ENCODE results near the gene PSMD5. TPM values are rescaled to one million over a fixed set of nuclear protein-coding genes. Genes with fewer than 3 reads are reported as not detected.

Gene PSMD5
- total RNA-seq, 1 donor from 2014 or later = 56.1 TPM

DNA sequence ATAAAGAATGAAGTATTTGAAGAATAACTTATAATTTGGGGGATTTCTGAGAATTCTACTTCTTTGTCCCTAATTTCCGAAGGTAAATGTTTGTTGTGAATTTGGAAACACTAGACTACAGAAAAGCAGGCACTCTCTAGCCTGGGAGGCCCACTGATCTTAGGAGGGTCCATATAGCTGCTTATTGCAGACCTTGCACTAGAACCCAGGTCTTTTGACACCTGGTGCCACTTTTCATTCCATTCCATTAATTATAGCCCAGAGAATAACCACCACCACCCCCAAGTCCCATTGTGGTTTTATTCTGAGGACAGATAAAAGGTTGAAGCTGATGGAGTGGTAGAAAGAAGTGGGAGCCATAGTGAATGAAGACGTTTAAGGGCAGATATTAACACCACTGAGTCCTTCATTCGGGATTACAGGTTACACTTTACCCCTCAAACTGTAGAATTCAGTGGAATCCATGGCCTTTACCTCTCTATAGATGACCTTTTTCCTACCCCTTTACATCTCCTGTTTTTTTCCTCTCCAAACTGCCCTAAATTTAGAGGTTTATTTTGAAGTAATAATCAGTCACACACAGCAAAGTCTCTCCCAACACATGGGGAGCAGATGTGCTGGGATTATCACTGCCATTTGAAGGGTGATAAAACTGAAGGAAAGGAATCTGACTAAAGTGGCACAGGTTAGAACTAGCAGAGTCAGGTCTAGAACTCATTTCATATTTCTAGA lies 12.0 kb upstream of the PSMD5 start:
- DNase-seq (ENCODE audit: low spot score in 2 of 2, unreplicated experiment in 2 of 2) = no peak
- peaks cover 3% of the 10 kb centered on the region for H3K36me3 Mint-ChIP-seq
- no peak overlapping the region for H3K4me3 Mint-ChIP-seq
- no peaks in the 10 kb centered on the region for H3K9me3 Mint-ChIP-seq
- TF ChIP-seq, protein P1, sequence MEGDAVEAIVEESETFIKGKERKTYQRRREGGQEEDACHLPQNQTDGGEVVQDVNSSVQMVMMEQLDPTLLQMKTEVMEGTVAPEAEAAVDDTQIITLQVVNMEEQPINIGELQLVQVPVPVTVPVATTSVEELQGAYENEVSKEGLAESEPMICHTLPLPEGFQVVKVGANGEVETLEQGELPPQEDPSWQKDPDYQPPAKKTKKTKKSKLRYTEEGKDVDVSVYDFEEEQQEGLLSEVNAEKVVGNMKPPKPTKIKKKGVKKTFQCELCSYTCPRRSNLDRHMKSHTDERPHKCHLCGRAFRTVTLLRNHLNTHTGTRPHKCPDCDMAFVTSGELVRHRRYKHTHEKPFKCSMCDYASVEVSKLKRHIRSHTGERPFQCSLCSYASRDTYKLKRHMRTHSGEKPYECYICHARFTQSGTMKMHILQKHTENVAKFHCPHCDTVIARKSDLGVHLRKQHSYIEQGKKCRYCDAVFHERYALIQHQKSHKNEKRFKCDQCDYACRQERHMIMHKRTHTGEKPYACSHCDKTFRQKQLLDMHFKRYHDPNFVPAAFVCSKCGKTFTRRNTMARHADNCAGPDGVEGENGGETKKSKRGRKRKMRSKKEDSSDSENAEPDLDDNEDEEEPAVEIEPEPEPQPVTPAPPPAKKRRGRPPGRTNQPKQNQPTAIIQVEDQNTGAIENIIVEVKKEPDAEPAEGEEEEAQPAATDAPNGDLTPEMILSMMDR (IDR thresholded peaks at IDR 0.05; ENCODE audit: unreplicated experiment) = no peak
- peak overlapping the region; percentile 33 for H3K27ac Mint-ChIP-seq
- no peaks in the 10 kb centered on the region for H3K27me3 Mint-ChIP-seq (ENCODE audit: low read depth)
- H3K4me1 Mint-ChIP-seq = peaks cover 20% of the 10 kb centered on the region

DNA sequence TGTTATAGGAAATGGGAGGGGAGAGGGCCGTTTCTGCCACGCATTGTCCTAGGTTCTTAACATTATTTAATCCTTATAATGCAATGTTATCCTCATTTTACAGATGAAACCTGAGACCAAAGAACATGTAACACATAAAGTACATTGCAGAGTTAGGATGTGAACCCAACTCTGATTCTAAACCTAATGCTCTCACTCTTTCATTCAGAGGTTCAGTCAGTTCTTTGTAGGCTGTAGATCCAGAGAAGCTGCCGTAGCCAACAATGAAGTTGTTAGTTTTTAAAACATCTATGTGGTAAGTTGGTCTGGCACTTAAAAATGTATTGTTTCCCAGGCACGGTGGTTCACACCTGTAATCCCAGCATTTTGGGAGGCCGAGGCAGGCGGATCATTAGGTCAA lies 10.5 kb upstream of the PSMD5 start:
- H3K9me3 Mint-ChIP-seq = no peaks in the 10 kb centered on the region
- H3K36me3 Mint-ChIP-seq = no peaks in the 10 kb centered on the region
- no peak overlapping the region for H3K27ac Mint-ChIP-seq
- H3K27me3 Mint-ChIP-seq (ENCODE audit: low read depth) = no peaks in the 10 kb centered on the region
- TF ChIP-seq, protein P1 (IDR thresholded peaks at IDR 0.05; ENCODE audit: unreplicated experiment) = no peak
- no peak for DNase-seq (ENCODE audit: low spot score in 2 of 2, unreplicated experiment in 2 of 2)
- no peak overlapping the region for H3K4me3 Mint-ChIP-seq
- H3K4me1 Mint-ChIP-seq = peaks cover 20% of the 10 kb centered on the region

DNA sequence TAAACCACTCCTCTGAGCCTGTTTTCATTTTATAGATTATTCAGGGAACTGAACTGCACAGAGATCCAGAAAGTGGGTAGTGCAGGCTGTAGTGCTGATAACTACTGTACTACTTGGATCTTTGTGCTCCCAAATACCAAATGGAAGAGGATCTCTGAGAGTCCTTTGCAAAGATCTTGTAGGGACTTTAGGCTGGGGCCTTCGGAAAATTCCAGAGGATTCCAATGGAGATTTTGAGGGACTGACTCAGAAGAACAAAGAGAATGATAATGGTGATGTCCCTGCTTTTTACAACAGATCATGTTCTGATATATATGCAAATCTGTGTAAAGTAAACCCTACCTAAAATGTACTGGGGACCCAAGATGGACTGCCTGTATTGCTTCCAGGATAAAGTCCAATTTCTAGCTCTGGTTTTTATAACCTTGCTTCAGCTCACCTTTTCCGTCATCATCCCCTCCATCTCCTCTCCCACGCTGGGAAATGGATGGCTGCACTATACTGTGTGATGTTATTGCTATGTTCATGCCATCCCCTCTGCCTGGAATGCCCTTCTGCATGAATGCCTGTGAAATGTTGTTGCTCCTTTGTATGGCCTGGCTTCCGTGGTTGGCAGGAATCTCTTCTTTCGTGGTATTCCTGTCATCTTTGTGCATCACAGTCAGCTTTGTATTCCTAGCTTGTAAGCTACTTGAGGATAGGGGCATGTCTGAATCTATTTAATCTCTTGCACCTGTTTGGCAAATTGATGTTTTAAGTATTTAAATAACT lies 9.7 kb upstream of the PSMD5 start:
- Mint-ChIP-seq H3K36me3 (no peaks in the 10 kb centered on the region), H3K27me3 (ENCODE audit: low read depth) (no peaks in the 10 kb centered on the region), H3K4me3 (no peak overlapping the region), H3K4me1 (peaks cover 21% of the 10 kb centered on the region), H3K9me3 (no peaks in the 10 kb centered on the region), H3K27ac (no peak overlapping the region)
- no peak for DNase-seq (ENCODE audit: low spot score in 2 of 2, unreplicated experiment in 2 of 2)
- TF ChIP-seq, protein P1 (IDR thresholded peaks at IDR 0.05; ENCODE audit: unreplicated experiment) = no peak

DNA sequence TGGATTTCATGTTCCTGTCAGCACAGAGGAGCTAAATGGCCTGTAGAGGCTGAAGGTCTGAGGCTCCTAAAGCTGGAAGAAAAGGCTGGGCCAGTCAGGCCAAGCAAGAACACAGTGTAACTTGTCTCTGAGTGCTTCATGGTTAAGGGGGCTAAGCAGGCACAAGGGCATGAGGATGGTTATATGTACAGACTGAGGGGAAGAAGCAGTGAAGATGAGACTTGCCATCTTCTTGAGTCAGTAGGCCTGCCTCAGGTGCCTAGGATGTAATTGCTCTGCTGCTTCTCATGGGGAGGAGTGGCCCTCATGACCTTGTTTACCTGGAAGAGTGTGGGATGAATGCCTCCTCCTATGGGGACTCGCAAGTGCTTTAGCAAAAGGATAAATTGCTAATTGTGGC lies 8.7 kb upstream of the PSMD5 start:
- no peak overlapping the region for H3K4me3 Mint-ChIP-seq
- H3K27me3 Mint-ChIP-seq (ENCODE audit: low read depth) = no peaks in the 10 kb centered on the region
- TF ChIP-seq, protein P1 (IDR thresholded peaks at IDR 0.05; ENCODE audit: unreplicated experiment) = no peak
- no peak for DNase-seq (ENCODE audit: low spot score in 2 of 2, unreplicated experiment in 2 of 2)
- no peak overlapping the region for H3K27ac Mint-ChIP-seq
- peaks cover 19% of the 10 kb centered on the region for H3K4me1 Mint-ChIP-seq
- no peaks in the 10 kb centered on the region for H3K9me3 Mint-ChIP-seq
- no peaks in the 10 kb centered on the region for H3K36me3 Mint-ChIP-seq

DNA sequence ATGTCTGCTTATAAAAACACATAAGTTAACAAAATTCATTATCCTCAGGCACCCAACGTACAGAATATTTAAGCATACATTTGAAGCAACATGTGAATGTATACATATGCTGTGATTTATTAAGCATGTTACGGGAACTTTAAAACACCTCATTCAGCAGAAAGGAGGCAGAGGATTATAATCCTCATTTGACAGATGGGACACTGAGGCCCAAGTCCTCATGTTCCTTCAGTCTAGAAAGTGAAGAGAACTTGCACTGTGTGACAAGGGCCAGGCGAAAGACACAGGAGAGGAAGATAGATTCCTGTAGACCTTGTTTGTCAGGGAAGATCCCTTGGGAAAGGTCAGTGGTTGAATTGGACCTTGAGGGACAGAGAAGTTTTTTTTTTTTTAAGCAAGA lies 7.6 kb upstream of the PSMD5 start:
- no peaks in the 10 kb centered on the region for H3K36me3 Mint-ChIP-seq
- H3K27me3 Mint-ChIP-seq (ENCODE audit: low read depth) = no peaks in the 10 kb centered on the region
- no peak for DNase-seq (ENCODE audit: low spot score in 2 of 2, unreplicated experiment in 2 of 2)
- TF ChIP-seq, protein P1 (IDR thresholded peaks at IDR 0.05; ENCODE audit: unreplicated experiment) = no peak
- H3K27ac Mint-ChIP-seq = no peak overlapping the region
- no peak overlapping the region for H3K4me3 Mint-ChIP-seq
- H3K4me1 Mint-ChIP-seq = peaks cover 8% of the 10 kb centered on the region
- no peaks in the 10 kb centered on the region for H3K9me3 Mint-ChIP-seq

Measured in mesothelial cell of epicardium (in vitro differentiated cells).